HCT116 (cell line): ENCODE results near the gene QSOX1. TPM values are rescaled to one million over a fixed set of nuclear protein-coding genes. Genes with fewer than 3 reads are reported as not detected.

ENCODE experiments used
- ATAC-seq: fragments of 200-7000 bp; cut with Tn5 transposase; 2 replicates; pipeline ENCODE4 v1.9.1; 2020; ENCODE audit warnings: mild to moderate bottlenecking, moderate library complexity
- BruUV-seq: library from RNA; stranded (reverse); fragments of 400-500 nt; replicated peaks from 2 replicates; lab custom pipeline; 2021; lab: Mats Ljungman, UMichigan
- CTCF ChIA-PET: fragments of 300-600 bp; sonication (Branson Sonifier 250); formaldehyde crosslinking; loops from one replicate; lab custom pipeline; 2021; ENCODE audit warnings: antibody characterized with exemption; lab: Charles Lee
- POLR2A ChIA-PET: fragments of 300-600, 350-600 bp; sonication (Branson Sonifier 250); formaldehyde crosslinking; loops from one replicate; lab custom pipeline; 2021; ENCODE audit warnings: antibody characterized with exemption; lab: Charles Lee
- RAD21 ChIA-PET, 2 experiments: fragments of 300-600 bp; sonication (Branson Sonifier 250); formaldehyde crosslinking; loops; one replicate each; lab custom pipeline; 2023; ENCODE audit warnings: low total read pairs in 2 of 2; ENCODE audit not compliant: uncharacterized antibody in 2 of 2, unreplicated experiment in 2 of 2, low non-redundant PET in 1 of 2; lab: Charles Lee
- DNase-seq: peaks from one replicate; pipeline ENCODE4 v3.0.0-alpha.2; 2010; ENCODE audit warnings: low read depth, low spot score
- H2AFZ ChIP-seq: fragments of 200-600 bp; shearing (Covaris generic), sonication (generic); 2 replicates; pipeline ENCODE4 v1.6.1; 2017; ENCODE audit warnings: low read depth, mixed run types, mixed read lengths, antibody characterized with exemption, low read length; ENCODE audit not compliant: poor library complexity, severe bottlenecking
- H3K27ac ChIP-seq: 2 replicates; pipeline ENCODE4 v1.5.1; 2012; ENCODE audit warnings: low read depth, low read length
- H3K27me3 ChIP-seq: fragments of 200-600 bp; sonication (generic); 2 replicates; pipeline ENCODE4 v1.6.1; 2016; ENCODE audit warnings: mixed run types, low read length, mixed read lengths; ENCODE audit not compliant: insufficient read depth
- H3K36me3 ChIP-seq, 2 experiments: fragments of 200-500 bp in 1 of 2; fragments of 200-600 bp in 1 of 2; sonication (Bioruptor generic) in 1 of 2; sonication (generic) in 1 of 2; 2 replicates each; pipeline versions ENCODE4 v1.5.1 to v1.6.1; 2014 to 2016; ENCODE audit warnings: low read length in 2 of 2, inconsistent platforms in 1 of 2, mixed read lengths in 1 of 2, mixed run types in 1 of 2; ENCODE audit not compliant: insufficient read depth in 2 of 2, control insufficient read depth in 1 of 2
- H3K4me1 ChIP-seq, 2 experiments: fragments of 200-600 bp in 1 of 2; sonication (generic) in 1 of 2; 2 replicates each; pipeline versions ENCODE4 v1.5.1 to v1.6.1; 2012 to 2017; ENCODE audit warnings: low read length in 2 of 2, inconsistent platforms in 1 of 2, mild to moderate bottlenecking in 1 of 2, mixed read lengths in 1 of 2, mixed run types in 1 of 2, moderate library complexity in 1 of 2; ENCODE audit not compliant: insufficient read depth in 2 of 2, control insufficient read depth in 1 of 2
- H3K4me2 ChIP-seq: fragments of 200-600 bp; sonication (generic); 2 replicates; pipeline ENCODE4 v1.6.1; 2017; ENCODE audit warnings: mixed run types, low read length, mixed read lengths
- H3K4me3 ChIP-seq, 2 experiments: fragments of 200-600 bp in 1 of 2; sonication (generic) in 1 of 2; replicated peaks in 1 of 2; 2 replicates each; pipeline ENCODE4 v1.5.1; 2011 to 2016; ENCODE audit warnings: low read length in 2 of 2, control low read depth in 1 of 2, low read depth in 1 of 2, mild to moderate bottlenecking in 1 of 2, mixed read lengths in 1 of 2, mixed run types in 1 of 2
- H3K79me2 ChIP-seq: fragments of 200-600 bp; sonication (generic); 2 replicates; pipeline ENCODE4 v1.6.1; 2017; ENCODE audit warnings: mild to moderate bottlenecking, mixed run types, low read length, moderate library complexity, mixed read lengths; ENCODE audit not compliant: insufficient read depth
- H3K9ac ChIP-seq: fragments of 200-600 bp; sonication (generic); 2 replicates; pipeline ENCODE4 v1.6.1; 2016; ENCODE audit warnings: low read length, mixed read lengths
- H3K9me2 ChIP-seq: fragments of 200-600 bp; sonication (generic), shearing (Covaris generic); 2 replicates; pipeline ENCODE4 v1.6.1; 2017; ENCODE audit warnings: mixed run types, mild to moderate bottlenecking, moderate library complexity; ENCODE audit not compliant: insufficient read depth
- H3K9me3 ChIP-seq, 2 experiments: fragments of 200-500 bp in 1 of 2; fragments of 200-600 bp in 1 of 2; sonication (Bioruptor generic) in 1 of 2; sonication (generic) in 1 of 2; 2 replicates each; pipeline ENCODE4 v1.6.1; 2014 to 2017; ENCODE audit warnings: low read length in 2 of 2, mixed read lengths in 2 of 2, inconsistent platforms in 1 of 2, low read depth in 1 of 2, mild to moderate bottlenecking in 1 of 2, mixed run types in 1 of 2, moderate library complexity in 1 of 2; ENCODE audit not compliant: control insufficient read depth in 1 of 2, insufficient read depth in 1 of 2
- H4K20me1 ChIP-seq: fragments of 200-600 bp; sonication (generic), shearing (Covaris generic); 2 replicates; pipeline ENCODE4 v1.6.1; 2017; ENCODE audit warnings: mixed run types, mild to moderate bottlenecking, moderate library complexity; ENCODE audit not compliant: insufficient read depth
- CEBPB ChIP-seq: IDR thresholded peaks from 2 replicates; pipeline ENCODE4 v1.6.1; 2012; ENCODE audit warnings: low read depth
- EGR1 ChIP-seq: IDR thresholded peaks from 2 replicates; pipeline ENCODE4 v1.6.1; 2012; ENCODE audit warnings: low read depth
- ELF1 ChIP-seq: IDR thresholded peaks from 2 replicates; pipeline ENCODE4 v1.6.1; 2012; ENCODE audit warnings: low read depth, borderline replicate concordance
- EZH2 ChIP-seq: fragments of 200-600 bp; sonication (generic); IDR thresholded peaks from 2 replicates; pipeline ENCODE4 v1.6.1; 2017; ENCODE audit warnings: antibody characterized with exemption, mixed run types
- EZH2phosphoT487 ChIP-seq: fragments of 200-600 bp; IDR thresholded peaks from 2 replicates; pipeline ENCODE4 v1.6.1; 2018; ENCODE audit warnings: antibody characterized with exemption, borderline replicate concordance
- FOSL1 ChIP-seq: IDR thresholded peaks from 2 replicates; pipeline ENCODE4 v1.6.1; 2012; ENCODE audit warnings: low read depth
- JUND ChIP-seq: IDR thresholded peaks from 2 replicates; pipeline ENCODE4 v1.6.1; 2012
- POLR2A ChIP-seq: IDR thresholded peaks from 2 replicates; pipeline ENCODE4 v1.7.0; 2011; ENCODE audit warnings: borderline replicate concordance; ENCODE audit not compliant: insufficient read depth, insufficient read length; ENCODE audit errors: extremely low read depth
- RAD21 ChIP-seq: IDR thresholded peaks from 2 replicates; pipeline ENCODE4 v1.6.1; 2012; ENCODE audit warnings: low read depth, mild to moderate bottlenecking
- SIN3A ChIP-seq: IDR thresholded peaks from 2 replicates; pipeline ENCODE4 v1.6.1; 2012; ENCODE audit warnings: low read depth
- SP1 ChIP-seq: IDR thresholded peaks from 2 replicates; pipeline ENCODE4 v1.6.1; 2012; ENCODE audit warnings: low read depth
- YY1 ChIP-seq: IDR thresholded peaks from 2 replicates; pipeline ENCODE4 v1.6.1; 2011; ENCODE audit warnings: low read length, low read depth, moderate library complexity, mild to moderate bottlenecking; ENCODE audit not compliant: insufficient replicate concordance; ENCODE audit errors: extremely low read depth
- ZFX ChIP-seq: fragments of 450-650 bp; IDR thresholded peaks from 2 replicates; pipeline ENCODE4 v1.6.1; 2017
- ZNF274 ChIP-seq: fragments of 200-500 bp; sonication (Bioruptor generic); IDR thresholded peaks from 2 replicates; pipeline ENCODE4 v1.6.1; 2014; ENCODE audit warnings: mild to moderate bottlenecking, low read depth, low read length, inconsistent platforms
- intact Hi-C: fragments of 100-400 bp; cut with micrococcal nuclease; formaldehyde crosslinking; loops from 2 replicates; pipeline ENCODE4 v1.10.0; 2022
- total RNA-seq: library from RNA; stranded (reverse); gene quantifications from one replicate; pipeline ENCODE4 v1.2.1, GENCODE V29; 2021; ENCODE audit not compliant: unreplicated experiment
- TF ChIP-seq, protein P1 (sequence below): IDR thresholded peaks from 2 replicates; pipeline ENCODE4 v1.6.1; 2012
- TF ChIP-seq, protein P2 (sequence below): IDR thresholded peaks from 2 replicates; pipeline ENCODE4 v1.6.1; 2011; ENCODE audit warnings: mild to moderate bottlenecking, low read length, moderate library complexity; ENCODE audit not compliant: insufficient replicate concordance; ENCODE audit errors: extremely low read depth
- TF ChIP-seq, protein P3 (sequence below): IDR thresholded peaks from 2 replicates; pipeline ENCODE4 v1.6.1; 2012
- TF ChIP-seq, protein P4 (sequence below), 3 experiments: fragments of 200-600 bp in 1 of 3; sonication (generic) in 1 of 3; IDR thresholded peaks in 2 of 3; conservative IDR thresholded peaks in 1 of 3; 2 replicates each; pipeline ENCODE4 v1.5.1; 2012 to 2017; ENCODE audit warnings: low read depth in 2 of 3, low read length in 2 of 3, antibody characterized with exemption in 1 of 3, borderline replicate concordance in 1 of 3, control low read depth in 1 of 3, mild to moderate bottlenecking in 1 of 3, mixed read lengths in 1 of 3, mixed run types in 1 of 3, moderate library complexity in 1 of 3; ENCODE audit not compliant: insufficient read depth in 1 of 3

QSOX1 gene
- total RNA-seq, 1 experiment from 2014 or later = 89.2 TPM

DNA sequence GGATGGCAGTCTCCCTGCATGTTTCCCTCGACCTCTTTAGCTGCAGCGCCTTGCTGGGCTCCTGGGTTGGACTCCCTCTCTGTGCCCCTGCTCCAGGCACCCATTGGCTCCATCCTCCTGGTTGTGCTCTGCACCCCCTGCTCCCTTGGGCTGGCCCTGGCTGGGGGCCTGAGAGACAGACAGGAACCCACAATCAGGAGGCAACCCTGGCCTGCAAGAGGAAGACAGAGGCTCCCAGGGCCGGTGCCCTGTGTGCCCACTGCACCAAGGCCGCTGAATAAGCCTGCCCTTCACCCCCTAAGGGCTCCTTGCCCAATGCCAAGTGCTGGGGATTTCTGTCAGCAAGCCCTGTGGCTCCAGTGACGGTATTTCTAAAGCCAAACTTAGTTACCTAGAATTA, 43.9 kb downstream of the QSOX1 start:
- no peaks in the 10 kb centered on the region for H3K79me2 ChIP-seq
- ChIA-PET CTCF (no interaction called here), RAD21 (no interaction called here)
- no peaks in the 10 kb centered on the region for H3K4me1 ChIP-seq
- no peaks in the 10 kb centered on the region for H3K27me3 ChIP-seq
- no peak overlapping the region for H3K4me3 ChIP-seq
- no peak overlapping the region for H2AFZ ChIP-seq
- intact Hi-C loops = no loop called here
- TF ChIP-seq JUND (no peak), ZNF274 (no peak), EZH2phosphoT487 (no peak), EGR1 (no peak), ZFX (no peak), CEBPB (no peak), YY1 (no peak)
- TF ChIP-seq, protein P1, sequence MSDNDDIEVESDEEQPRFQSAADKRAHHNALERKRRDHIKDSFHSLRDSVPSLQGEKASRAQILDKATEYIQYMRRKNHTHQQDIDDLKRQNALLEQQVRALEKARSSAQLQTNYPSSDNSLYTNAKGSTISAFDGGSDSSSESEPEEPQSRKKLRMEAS = no peak
- TF ChIP-seq, all 23 proteins: peak for 0
- H3K9me2 ChIP-seq = no peaks in the 10 kb centered on the region
- H4K20me1 ChIP-seq = no peaks in the 10 kb centered on the region
- H3K27ac ChIP-seq = no peak overlapping the region
- BruUV-seq = no TSS peak
- no peak for DNase-seq
- POLR2A ChIA-PET = no interaction called here
- H3K4me2 ChIP-seq = no peak overlapping the region
- H3K9me3 ChIP-seq = no peaks in the 10 kb centered on the region
- H3K36me3 ChIP-seq = no peaks in the 10 kb centered on the region
- H3K9ac ChIP-seq = no peak overlapping the region
- ATAC-seq = no peak

DNA sequence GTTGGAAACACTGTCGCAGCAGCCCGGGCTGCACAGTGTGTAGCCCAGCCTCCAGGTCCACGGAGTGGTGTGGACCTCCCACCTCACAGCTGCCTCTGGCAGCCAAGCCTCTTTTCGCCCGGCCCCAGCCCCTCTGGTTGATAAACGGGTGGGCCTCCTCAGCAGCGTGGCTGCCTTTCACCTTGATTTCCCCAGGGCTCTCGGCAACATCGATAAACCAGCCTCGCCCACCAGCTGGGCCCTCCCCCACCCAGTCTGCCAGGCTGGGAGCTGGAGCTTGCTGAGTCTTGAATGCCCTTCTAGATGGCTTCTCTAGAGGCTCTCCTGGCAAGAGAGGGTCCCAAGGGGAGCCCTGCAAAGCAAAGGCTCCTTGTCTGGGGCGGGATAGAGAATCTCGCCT, 44.3 kb downstream of the QSOX1 start:
- Histone ChIP-seq H3K27ac (no peak overlapping the region), H3K4me2 (no peak overlapping the region), H3K27me3 (no peaks in the 10 kb centered on the region), H3K36me3 (no peaks in the 10 kb centered on the region), H3K9me3 (no peaks in the 10 kb centered on the region), H4K20me1 (no peaks in the 10 kb centered on the region), H3K79me2 (no peaks in the 10 kb centered on the region), H3K4me1 (no peaks in the 10 kb centered on the region), H3K9me2 (no peaks in the 10 kb centered on the region), H3K4me3 (no peak overlapping the region), H3K9ac (no peak overlapping the region), H2AFZ (no peak overlapping the region)
- RAD21 ChIA-PET = no interaction called here
- ATAC-seq = no peak
- CTCF ChIA-PET = no interaction called here
- intact Hi-C loops = no loop called here
- no TSS peak for BruUV-seq
- POLR2A ChIA-PET = no interaction called here
- no peak for DNase-seq
- TF ChIP-seq JUND (no peak), FOSL1 (no peak), SIN3A (no peak), EZH2 (no peak), POLR2A (no peak), RAD21 (no peak), YY1 (no peak), SP1 (no peak), ZNF274 (no peak), ELF1 (no peak), EZH2phosphoT487 (no peak)
- TF ChIP-seq, protein P1 = no peak
- TF ChIP-seq, protein P2, sequence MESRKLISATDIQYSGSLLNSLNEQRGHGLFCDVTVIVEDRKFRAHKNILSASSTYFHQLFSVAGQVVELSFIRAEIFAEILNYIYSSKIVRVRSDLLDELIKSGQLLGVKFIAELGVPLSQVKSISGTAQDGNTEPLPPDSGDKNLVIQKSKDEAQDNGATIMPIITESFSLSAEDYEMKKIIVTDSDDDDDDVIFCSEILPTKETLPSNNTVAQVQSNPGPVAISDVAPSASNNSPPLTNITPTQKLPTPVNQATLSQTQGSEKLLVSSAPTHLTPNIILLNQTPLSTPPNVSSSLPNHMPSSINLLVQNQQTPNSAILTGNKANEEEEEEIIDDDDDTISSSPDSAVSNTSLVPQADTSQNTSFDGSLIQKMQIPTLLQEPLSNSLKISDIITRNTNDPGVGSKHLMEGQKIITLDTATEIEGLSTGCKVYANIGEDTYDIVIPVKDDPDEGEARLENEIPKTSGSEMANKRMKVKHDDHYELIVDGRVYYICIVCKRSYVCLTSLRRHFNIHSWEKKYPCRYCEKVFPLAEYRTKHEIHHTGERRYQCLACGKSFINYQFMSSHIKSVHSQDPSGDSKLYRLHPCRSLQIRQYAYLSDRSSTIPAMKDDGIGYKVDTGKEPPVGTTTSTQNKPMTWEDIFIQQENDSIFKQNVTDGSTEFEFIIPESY = no peak
- TF ChIP-seq, protein P3, sequence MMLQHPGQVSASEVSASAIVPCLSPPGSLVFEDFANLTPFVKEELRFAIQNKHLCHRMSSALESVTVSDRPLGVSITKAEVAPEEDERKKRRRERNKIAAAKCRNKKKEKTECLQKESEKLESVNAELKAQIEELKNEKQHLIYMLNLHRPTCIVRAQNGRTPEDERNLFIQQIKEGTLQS = no peak
- TF ChIP-seq, protein P4, sequence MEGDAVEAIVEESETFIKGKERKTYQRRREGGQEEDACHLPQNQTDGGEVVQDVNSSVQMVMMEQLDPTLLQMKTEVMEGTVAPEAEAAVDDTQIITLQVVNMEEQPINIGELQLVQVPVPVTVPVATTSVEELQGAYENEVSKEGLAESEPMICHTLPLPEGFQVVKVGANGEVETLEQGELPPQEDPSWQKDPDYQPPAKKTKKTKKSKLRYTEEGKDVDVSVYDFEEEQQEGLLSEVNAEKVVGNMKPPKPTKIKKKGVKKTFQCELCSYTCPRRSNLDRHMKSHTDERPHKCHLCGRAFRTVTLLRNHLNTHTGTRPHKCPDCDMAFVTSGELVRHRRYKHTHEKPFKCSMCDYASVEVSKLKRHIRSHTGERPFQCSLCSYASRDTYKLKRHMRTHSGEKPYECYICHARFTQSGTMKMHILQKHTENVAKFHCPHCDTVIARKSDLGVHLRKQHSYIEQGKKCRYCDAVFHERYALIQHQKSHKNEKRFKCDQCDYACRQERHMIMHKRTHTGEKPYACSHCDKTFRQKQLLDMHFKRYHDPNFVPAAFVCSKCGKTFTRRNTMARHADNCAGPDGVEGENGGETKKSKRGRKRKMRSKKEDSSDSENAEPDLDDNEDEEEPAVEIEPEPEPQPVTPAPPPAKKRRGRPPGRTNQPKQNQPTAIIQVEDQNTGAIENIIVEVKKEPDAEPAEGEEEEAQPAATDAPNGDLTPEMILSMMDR (IDR thresholded peaks at IDR 0.05 in 2 of 3, conservative IDR thresholded peaks at IDR 0.05 in 1 of 3; ENCODE audit: borderline replicate concordance in 1 of 3, insufficient read depth in 1 of 3, low read depth in 2 of 3, low read length in 2 of 3) = no peak
